GM15510 (cell line): Measurements from ENCODE around the gene EYS.

Experiments
- POLR2A ChIP-seq: IDR thresholded peaks from 3 replicates; pipeline ENCODE4 v1.6.1; 2011; ENCODE audit warnings: borderline replicate concordance; ENCODE audit not compliant: insufficient read length; ENCODE audit errors: extremely low read depth

Gene EYS

GRCh38 chr6:63883597-63883996 lies 1823.4 kb downstream of the EYS start:
- TF ChIP-seq POLR2A = no peak

DNA sequence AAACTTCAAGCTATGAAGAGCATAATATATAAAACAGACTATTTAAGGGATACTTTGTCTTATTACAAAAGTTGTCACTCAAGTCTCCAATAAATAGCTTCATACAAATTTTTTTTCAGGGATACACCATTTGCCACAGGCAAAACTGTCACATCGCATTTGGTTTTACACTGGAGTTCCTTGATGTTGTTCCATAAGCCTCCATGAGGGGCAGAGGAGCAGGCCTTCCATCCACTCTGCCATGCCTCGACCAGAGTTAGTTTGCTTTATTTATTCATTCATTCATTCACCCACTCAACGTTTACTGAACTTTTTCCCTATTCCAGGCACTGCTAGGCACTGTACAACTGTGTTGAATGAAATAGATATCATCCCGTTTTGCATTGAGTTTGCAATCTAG lies 1824.8 kb downstream of the EYS start:
- no peak for TF ChIP-seq POLR2A

- TF ChIP-seq POLR2A = no peak
These were observed 1825.2 kb downstream of the EYS start for GRCh38 chr6:63881791-63882190.

GRCh38 chr6:63872233-63872632 lies 1834.8 kb downstream of the EYS start:
- no peak for TF ChIP-seq POLR2A

DNA sequence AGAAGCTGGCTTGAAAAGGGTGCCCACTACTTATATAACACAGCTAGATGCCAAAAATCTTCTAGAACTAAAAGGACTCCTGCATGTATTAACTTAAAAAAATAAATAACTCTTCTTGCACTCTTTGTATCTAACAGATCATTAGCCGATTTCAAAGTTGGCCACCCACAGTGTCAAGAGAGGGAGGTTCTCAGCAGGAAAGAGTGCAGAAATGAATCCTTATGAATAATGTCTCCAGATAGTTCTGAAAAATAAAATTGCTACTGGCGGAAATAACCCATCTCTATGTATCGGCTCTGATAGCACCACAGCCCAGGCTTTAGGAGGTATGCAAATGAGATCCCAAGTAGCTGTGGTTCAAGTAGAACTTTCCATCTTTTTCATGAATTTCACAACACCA lies 1838.7 kb downstream of the EYS start:
- TF ChIP-seq POLR2A = no peak

GRCh38 chr6:63864671-63865318 lies 1842.2 kb downstream of the EYS start:
- TF ChIP-seq POLR2A = no peak

GRCh38 chr6:63864061-63864460 lies 1843.0 kb downstream of the EYS start:
- TF ChIP-seq POLR2A = no peak

DNA sequence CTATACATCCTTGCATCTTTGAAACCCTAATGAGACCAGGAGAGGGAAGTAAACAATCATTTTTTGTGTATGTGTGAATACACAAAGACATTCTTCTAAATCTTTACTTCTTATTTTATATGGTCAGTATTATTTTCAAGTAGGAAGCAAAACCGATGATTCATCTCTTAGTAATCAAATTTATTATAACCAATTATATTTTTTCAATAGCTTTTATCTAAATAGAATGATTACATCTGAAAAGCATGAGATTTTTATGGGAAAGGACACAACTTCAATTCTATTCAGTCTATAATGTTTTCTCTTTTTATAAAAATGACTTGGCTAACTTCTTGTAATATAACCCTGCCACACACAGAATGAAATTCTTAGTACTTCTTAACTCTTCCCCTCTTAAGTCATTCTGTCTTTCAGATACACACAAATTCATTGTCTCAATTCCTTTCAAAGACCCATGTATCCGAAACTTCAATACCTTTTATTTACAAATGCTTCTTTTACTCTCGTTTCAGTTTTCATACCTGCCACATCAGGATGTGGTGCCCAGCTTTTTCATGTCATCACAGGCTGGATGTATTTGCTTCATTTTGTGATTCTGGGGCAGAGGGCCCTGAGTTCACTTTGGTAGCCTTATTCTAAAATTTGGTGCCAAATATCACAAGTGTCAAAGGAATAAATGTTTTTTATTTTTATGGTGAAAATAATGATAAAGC lies 1844.4 kb downstream of the EYS start:
- TF ChIP-seq POLR2A = no peak

DNA sequence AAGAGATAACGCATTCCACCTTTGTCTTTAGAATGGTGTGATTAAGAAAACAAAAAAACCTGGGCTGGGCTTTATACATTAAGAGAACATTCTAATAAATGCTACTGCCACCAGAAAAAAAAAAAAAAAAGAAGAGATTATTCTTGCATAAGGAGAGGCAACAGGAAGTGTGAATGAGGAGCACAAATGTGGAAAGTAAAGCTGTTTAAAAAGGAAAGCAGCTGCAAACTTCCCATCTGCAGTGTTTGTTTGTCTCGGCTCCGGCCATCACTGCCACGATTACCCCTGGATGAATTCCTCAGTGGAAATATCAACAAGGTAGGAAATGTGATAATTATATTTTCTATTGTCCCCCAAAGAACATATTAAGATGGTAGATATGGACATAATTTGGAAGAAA lies 1847.5 kb downstream of the EYS start:
- TF ChIP-seq POLR2A = no peak

GRCh38 chr6:63858691-63859090 lies 1848.3 kb downstream of the EYS start:
- TF ChIP-seq POLR2A = no peak

- TF ChIP-seq POLR2A = no peak
These were observed 1850.8 kb downstream of the EYS start for GRCh38 chr6:63856271-63856670.

GRCh38 chr6:63844287-63844686 lies 1862.7 kb downstream of the EYS start:
- no peak for TF ChIP-seq POLR2A

- TF ChIP-seq POLR2A = no peak
These were observed 1867.5 kb downstream of the EYS start for GRCh38 chr6:63839485-63839884.

DNA sequence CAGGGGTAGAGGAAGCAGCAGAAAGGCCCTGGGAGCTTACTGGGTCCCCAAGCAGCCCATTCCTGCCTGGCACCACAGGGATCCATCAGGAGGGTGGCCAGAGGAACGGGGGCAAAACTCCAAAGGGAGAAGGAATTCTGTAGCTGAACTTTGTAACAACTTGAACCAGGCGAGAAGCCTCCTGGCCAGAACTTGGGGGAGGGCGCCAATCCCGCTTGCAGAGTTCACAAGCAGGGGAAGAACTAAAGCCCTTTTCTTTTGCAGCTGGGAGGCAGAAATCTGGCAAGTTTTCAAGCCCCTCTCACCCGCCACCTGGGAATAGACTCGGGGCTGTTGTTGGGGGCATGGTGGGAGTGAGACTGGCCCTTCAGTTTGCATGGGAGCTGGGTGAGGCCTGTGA lies 1882.3 kb downstream of the EYS start:
- no peak for TF ChIP-seq POLR2A

GRCh38 chr6:63821442-63821841 lies 1885.6 kb downstream of the EYS start:
- TF ChIP-seq POLR2A = no peak

DNA sequence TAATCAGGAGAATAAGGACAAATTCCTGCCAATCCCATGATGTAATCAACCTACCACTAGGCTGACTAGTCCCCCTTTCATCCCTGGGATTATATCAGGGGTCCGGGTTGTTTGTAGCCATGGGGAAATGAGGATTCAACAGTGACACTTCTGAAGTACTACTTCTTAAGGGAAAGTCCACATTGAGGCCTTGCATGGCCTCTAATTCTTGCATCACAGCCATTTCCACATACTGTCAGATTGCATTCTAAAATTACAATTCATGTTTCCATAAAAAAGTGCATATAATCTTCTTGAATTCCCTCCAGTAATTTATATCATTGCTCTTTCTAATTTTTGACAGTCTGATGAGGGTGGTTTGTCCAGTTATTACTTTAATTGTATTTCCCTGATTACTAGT lies 1887.2 kb downstream of the EYS start:
- TF ChIP-seq POLR2A = no peak
